ES-I3 (cell line): ENCODE measurements around the gene LRRC8C.

Experiments
- H3K36me3 ChIP-seq: 2 replicates; pipeline ENCODE4 v1.6.1; 2013; ENCODE audit warnings: mild to moderate bottlenecking, low read length, control low read depth, moderate library complexity; ENCODE audit not compliant: insufficient read depth
- H3K4me1 ChIP-seq: 2 replicates; pipeline ENCODE4 v1.6.1; 2013; ENCODE audit warnings: mild to moderate bottlenecking, control low read depth, low read length; ENCODE audit not compliant: insufficient read depth
- H3K9ac ChIP-seq: 2 replicates; pipeline ENCODE4 v1.6.1; 2013; ENCODE audit warnings: low read depth, mild to moderate bottlenecking, low read length, moderate library complexity
- H3K9me3 ChIP-seq: 2 replicates; pipeline ENCODE4 v1.6.1; 2013; ENCODE audit warnings: mild to moderate bottlenecking, low read length, moderate library complexity; ENCODE audit not compliant: control insufficient read depth, insufficient read depth

Gene LRRC8C

GRCh38 chr1:89725631-89726030, 92.7 kb downstream of the LRRC8C start:
- Histone ChIP-seq H3K9me3 (no peaks in the 10 kb centered on the region), H3K4me1 (no peaks in the 10 kb centered on the region), H3K9ac (no peak overlapping the region), H3K36me3 (no peaks in the 10 kb centered on the region)

- Histone ChIP-seq H3K9me3 (no peaks in the 10 kb centered on the region), H3K9ac (no peak overlapping the region), H3K36me3 (no peaks in the 10 kb centered on the region), H3K4me1 (no peaks in the 10 kb centered on the region)
Observed at GRCh38 chr1:89727517-89728312, 94.8 kb downstream of the LRRC8C start.

- Histone ChIP-seq H3K9me3 (no peaks in the 10 kb centered on the region), H3K36me3 (no peaks in the 10 kb centered on the region), H3K4me1 (no peaks in the 10 kb centered on the region), H3K9ac (no peak overlapping the region)
Observed at GRCh38 chr1:89728381-89728780, 95.5 kb downstream of the LRRC8C start.

- Histone ChIP-seq H3K4me1 (no peaks in the 10 kb centered on the region), H3K36me3 (no peaks in the 10 kb centered on the region), H3K9me3 (no peaks in the 10 kb centered on the region), H3K9ac (no peak overlapping the region)
Observed at GRCh38 chr1:89732206-89732605, 99.3 kb downstream of the LRRC8C start.

- Histone ChIP-seq H3K36me3 (no peaks in the 10 kb centered on the region), H3K9me3 (no peaks in the 10 kb centered on the region), H3K4me1 (no peaks in the 10 kb centered on the region), H3K9ac (no peak overlapping the region)
Observed at GRCh38 chr1:89732643-89733222, 99.8 kb downstream of the LRRC8C start.

- Histone ChIP-seq H3K9ac (no peak overlapping the region), H3K4me1 (no peaks in the 10 kb centered on the region), H3K9me3 (no peaks in the 10 kb centered on the region), H3K36me3 (no peaks in the 10 kb centered on the region)
Observed at GRCh38 chr1:89733748-89734147, 100.8 kb downstream of the LRRC8C start.

GRCh38 chr1:89734442-89734841, 101.5 kb downstream of the LRRC8C start:
- H3K36me3 ChIP-seq: no peaks in the 10 kb centered on the region
- H3K9ac ChIP-seq: no peak overlapping the region
- no peaks in the 10 kb centered on the region for H3K4me1 ChIP-seq
- no peaks in the 10 kb centered on the region for H3K9me3 ChIP-seq

GRCh38 chr1:89735479-89735878, 102.6 kb downstream of the LRRC8C start:
- Histone ChIP-seq H3K4me1 (no peaks in the 10 kb centered on the region), H3K9me3 (no peaks in the 10 kb centered on the region), H3K36me3 (no peaks in the 10 kb centered on the region), H3K9ac (no peak overlapping the region)

- Histone ChIP-seq H3K9ac (no peak overlapping the region), H3K4me1 (no peaks in the 10 kb centered on the region), H3K36me3 (no peaks in the 10 kb centered on the region), H3K9me3 (no peaks in the 10 kb centered on the region)
Observed at GRCh38 chr1:89736937-89737733, 104.2 kb downstream of the LRRC8C start.

- no peaks in the 10 kb centered on the region for H3K36me3 ChIP-seq
- H3K4me1 ChIP-seq: no peaks in the 10 kb centered on the region
- no peaks in the 10 kb centered on the region for H3K9me3 ChIP-seq
- no peak overlapping the region for H3K9ac ChIP-seq
Observed at GRCh38 chr1:89737985-89738510, 105.1 kb downstream of the LRRC8C start.

GRCh38 chr1:89739013-89739843, 106.3 kb downstream of the LRRC8C start:
- H3K36me3 ChIP-seq: no peaks in the 10 kb centered on the region
- H3K4me1 ChIP-seq: no peaks in the 10 kb centered on the region
- no peak overlapping the region for H3K9ac ChIP-seq
- H3K9me3 ChIP-seq: no peaks in the 10 kb centered on the region

GRCh38 chr1:89739844-89740216, 106.9 kb downstream of the LRRC8C start:
- Histone ChIP-seq H3K36me3 (no peaks in the 10 kb centered on the region), H3K9ac (no peak overlapping the region), H3K9me3 (no peaks in the 10 kb centered on the region), H3K4me1 (no peaks in the 10 kb centered on the region)

- Histone ChIP-seq H3K9ac (no peak overlapping the region), H3K36me3 (no peaks in the 10 kb centered on the region), H3K9me3 (no peaks in the 10 kb centered on the region), H3K4me1 (no peaks in the 10 kb centered on the region)
Observed at GRCh38 chr1:89743788-89744187, 110.9 kb downstream of the LRRC8C start.
